Cardiac atrium fibroblast (primary cell): ENCODE data around the gene AZU1. TPM values are rescaled to one million over a fixed set of nuclear protein-coding genes. Genes with fewer than 3 reads are reported as not detected.

ENCODE experiments used
- total RNA-seq: library from RNA; depleted of rRNA; stranded (reverse); fragments of >200 nt; gene quantifications from 2 replicates; pipeline ENCODE4 v1.2.3, GENCODE V29; 2015

AZU1 gene
- total RNA-seq, result not detected in 2 replicates

GRCh38 chr19:827710-828321 lies at the start of gene AZU1:
Gene AZU1, plus strand, starts transcription at chr19:827837. Its CDS starts 10 bp downstream, at chr19:827847.

DNA sequence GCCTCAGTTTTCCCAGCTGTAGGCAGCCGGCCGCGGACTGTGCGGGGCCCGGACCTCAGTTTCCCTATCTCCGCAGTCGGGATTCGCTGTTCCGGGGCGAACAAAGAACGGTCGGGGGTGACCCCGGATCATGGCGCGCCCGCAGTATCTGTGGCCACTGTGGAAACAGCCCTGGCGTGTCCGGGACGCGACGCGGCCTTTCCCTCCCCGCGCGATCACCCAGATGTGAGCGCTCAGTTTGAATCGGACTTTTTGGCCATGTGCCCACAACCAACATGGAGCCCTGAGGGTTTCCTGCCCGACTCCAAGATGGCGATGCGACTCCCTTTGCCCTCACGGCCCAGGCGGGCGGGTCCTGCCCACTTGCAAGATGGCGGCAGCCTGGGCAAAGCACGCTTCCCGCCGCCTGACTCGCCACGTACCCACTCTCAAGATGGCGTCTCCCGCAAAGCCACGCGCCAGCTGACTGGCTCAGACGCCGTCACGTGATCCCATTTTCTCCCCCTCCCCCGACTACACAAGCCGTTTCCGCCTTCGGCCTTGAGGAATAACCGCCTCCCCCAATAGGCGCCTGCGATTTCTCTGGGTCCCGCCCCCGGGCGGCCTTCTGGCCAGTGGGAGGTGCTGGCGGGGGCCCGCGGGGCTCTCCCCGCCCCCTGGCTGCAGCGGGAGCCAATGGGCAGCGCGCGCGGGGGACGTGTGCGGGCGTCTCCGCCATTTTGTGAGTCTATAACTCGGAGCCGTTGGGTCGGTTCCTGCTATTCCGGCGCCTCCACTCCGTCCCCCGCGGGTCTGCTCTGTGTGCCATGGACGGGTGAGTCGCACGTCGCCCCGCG lies 30.7 kb upstream of the AZU1 start, which contains the start of gene PTBP1:
TSS of gene PTBP1 (plus strand) at position 761 of the 836 bp plus-strand sequence. CDS start at position 807, 46 bp downstream.

DNA sequence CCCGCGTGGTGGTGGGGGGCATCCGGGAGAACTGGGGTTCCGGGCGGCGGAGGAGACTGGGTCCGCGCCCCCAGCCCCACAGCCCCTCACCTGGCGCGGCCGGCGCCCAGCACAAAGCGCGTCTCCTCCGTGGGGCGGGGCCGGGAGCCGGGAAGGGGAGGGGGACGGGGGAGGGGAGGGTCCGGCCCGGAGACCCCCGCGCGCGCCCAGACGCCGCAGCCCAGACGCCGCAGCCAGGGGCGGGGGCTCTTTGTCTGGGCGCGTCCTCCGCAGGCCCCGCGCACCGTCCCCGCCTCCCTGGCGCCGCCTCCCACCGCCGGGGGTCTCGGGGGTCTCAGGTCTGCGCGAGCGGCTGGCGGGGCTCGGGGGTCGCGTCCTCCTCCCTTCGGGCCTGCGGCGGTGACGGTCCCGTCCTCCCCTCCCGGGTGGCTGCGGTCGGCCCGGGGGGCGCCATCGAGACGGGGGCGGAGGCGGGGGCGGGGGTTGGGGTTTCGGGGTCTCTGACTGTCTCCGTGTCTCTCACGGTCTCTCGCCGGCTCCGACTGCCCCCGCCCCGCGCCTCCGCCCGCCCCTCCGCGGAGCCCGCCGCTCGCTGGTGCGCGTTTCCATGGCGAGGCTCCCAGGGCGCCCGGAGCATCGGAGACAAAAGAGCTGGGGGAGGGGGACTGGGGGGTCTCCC lies 5.7 kb upstream of the AZU1 start, which contains the start of gene PLPPR3:
TSS of gene PLPPR3 (minus strand) at position 131 of the 679 bp plus-strand sequence. CDS start 396 bp downstream, outside the sequence.

DNA sequence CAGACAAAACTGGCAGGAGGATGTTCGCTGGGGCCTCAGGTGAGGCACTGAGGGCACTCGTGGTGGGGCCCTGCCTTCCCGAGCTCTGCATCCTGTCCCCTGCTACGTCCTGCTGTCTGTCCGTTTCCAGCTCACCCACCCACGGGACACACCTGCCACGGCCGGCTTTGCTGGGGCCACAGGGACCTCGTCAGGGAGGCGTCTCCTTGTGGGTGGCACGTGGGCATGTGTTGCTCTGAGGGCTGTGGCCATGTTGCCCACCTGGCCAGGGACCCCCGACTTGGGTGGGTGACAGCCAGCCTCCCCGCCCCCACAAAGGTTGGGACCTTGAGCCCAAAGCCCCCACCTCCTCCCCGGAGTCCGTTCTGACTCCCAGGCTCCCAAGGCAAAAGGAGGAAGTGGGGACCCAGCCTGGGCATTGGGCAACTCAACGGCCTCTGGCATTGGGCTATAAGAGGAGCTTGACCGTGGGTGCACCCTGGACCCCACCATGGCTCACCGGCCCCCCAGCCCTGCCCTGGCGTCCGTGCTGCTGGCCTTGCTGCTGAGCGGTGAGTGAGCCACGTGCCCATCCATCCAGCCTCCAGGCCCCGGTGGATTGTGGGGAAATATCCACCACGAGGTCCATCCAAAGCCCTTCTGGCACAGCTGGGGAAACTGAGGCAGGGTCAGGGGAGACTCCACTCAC lies 13.0 kb downstream of the AZU1 start, which contains the start of gene PRTN3:
TSS of gene PRTN3 (plus strand) at position 481 of the 688 bp plus-strand sequence. CDS start at position 491, 10 bp downstream.

DNA sequence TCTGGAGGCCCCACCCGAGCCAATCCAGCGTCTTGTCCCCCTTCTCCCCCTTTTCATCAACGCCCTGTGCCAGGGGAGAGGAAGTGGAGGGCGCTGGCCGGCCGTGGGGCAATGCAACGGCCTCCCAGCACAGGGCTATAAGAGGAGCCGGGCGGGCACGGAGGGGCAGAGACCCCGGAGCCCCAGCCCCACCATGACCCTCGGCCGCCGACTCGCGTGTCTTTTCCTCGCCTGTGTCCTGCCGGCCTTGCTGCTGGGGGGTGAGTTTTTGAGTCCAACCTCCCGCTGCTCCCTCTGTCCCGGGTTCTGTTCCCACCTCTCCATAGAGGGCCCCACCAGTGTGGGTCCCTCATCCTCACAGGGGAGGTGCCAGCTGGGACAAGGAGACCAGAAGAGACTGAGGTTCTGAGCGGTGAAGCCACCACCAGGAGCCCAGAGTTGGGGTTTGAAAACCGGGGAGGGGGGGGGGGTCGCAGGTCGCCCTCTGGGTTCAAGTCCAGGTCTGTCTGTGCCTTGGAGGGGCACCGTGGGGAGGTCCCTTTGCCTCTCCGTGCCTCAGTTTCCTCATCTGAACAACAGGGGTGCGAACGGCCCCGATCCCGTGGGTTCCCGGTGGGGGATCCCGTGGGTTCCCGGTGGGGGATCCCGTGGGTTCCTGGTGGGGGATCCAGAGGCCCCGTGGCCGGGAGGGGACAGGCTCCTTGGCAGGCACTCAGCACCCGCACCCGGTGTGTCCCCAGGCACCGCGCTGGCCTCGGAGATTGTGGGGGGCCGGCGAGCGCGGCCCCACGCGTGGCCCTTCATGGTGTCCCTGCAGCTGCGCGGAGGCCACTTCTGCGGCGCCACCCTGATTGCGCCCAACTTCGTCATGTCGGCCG lies 24.7 kb downstream of the AZU1 start, which contains the start of gene ELANE:
TSS of gene ELANE (plus strand) at position 168 of the 878 bp plus-strand sequence. CDS start at position 194, 26 bp downstream.

DNA sequence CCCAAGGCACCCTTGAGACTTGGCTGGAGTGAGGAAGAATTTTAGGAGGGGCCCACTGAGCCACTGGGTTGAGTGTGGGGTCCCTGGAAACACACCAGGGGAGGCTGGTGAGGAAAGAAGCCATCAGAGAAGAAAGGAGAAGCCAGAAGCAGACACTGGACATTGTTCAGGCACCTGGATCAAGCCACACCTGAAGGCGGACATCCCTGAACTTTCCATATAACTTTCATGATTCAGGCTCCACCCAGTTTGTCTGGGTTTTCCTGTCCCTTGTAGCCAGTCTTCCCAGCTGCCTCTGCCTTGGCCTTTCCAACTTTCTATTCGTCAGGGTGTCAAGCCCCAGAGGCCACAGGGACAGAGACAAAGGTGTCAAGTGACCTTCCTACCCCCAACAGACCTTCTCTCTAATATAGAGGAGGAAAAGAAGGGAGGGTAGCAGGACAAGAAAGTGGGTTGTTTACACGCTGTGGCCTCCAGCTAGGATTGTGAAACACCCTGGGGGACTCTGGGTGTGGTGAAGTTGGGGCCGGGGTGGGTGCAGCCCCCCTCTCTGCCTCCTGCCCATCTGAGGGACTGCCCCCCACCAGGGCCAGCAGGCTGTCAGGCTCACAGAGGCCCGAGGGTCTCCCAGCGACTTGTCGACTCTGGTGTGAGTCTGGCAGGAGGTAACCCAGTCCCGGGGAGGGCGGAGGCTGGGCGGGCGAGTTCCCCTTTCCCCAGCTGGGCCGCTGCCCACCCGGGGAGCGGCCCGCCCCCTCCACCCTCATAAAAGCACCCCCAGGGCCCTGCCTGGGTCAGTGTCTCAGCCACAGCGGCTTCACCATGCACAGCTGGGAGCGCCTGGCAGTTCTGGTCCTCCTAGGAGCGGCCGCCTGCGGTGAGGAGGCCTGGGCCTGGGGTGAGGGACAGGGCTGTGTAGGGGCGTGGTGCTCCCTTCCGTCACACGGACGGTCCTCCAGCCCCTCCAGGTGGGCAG lies 31.5 kb downstream of the AZU1 start, which contains the start of gene CFD:
TSS of gene CFD (plus strand) at position 797 of the 976 bp plus-strand sequence. CDS start at position 823, 26 bp downstream.

Other genes starting within 250 kb of the AZU1 start
- gene HCN2, start 238.0 kb upstream of the AZU1 start, total RNA-seq, result 4.2 and 5.6 TPM in 2 replicates
- gene POLRMT, start 194.3 kb upstream of the AZU1 start, total RNA-seq, result 14.3 and 21.5 TPM in 2 replicates
- gene FGF22, start 188.0 kb upstream of the AZU1 start, total RNA-seq, result not detected in 2 replicates
- 63.5 and 64.1 TPM in 2 replicates for gene RNF126, start 164.6 kb upstream of the AZU1 start, total RNA-seq
- 59.1 and 82.9 TPM in 2 replicates for gene FSTL3, start 151.4 kb upstream of the AZU1 start, total RNA-seq
- not detected in 2 replicates for gene PRSS57, start 132.4 kb upstream of the AZU1 start, total RNA-seq
- 50.1 and 56.9 TPM in 2 replicates for gene PALM, start 118.9 kb upstream of the AZU1 start, total RNA-seq
- gene MISP, start 76.7 kb upstream of the AZU1 start, total RNA-seq, result not detected in 2 replicates
- gene PTBP1, start 30.4 kb upstream of the AZU1 start, total RNA-seq, result 190 and 240 TPM in 2 replicates
- gene PLPPR3, start 5.9 kb upstream of the AZU1 start, total RNA-seq, result 0.36 and 2.1 TPM in 2 replicates
- 0.16 TPM in 1 of 2 replicates, not detected in the other for gene PRTN3, start 13.2 kb downstream of the AZU1 start, total RNA-seq
- gene ELANE, start 24.5 kb downstream of the AZU1 start, total RNA-seq, result 2.4 and 6.9 TPM in 2 replicates
- 70.6 and 164 TPM in 2 replicates for gene CFD, start 31.8 kb downstream of the AZU1 start, total RNA-seq
- gene MED16, start 65.3 kb downstream of the AZU1 start, total RNA-seq, result 25.8 and 35.2 TPM in 2 replicates
- gene RNU6-9, start 65.6 kb downstream of the AZU1 start, total RNA-seq, result not detected in 2 replicates
- 61.7 and 64.3 TPM in 2 replicates for gene R3HDM4, start 85.4 kb downstream of the AZU1 start, total RNA-seq
- not detected in 2 replicates for gene KISS1R, start 89.5 kb downstream of the AZU1 start, total RNA-seq
- gene ARID3A, start 98.2 kb downstream of the AZU1 start, total RNA-seq, result 7.9 and 10.5 TPM in 2 replicates
- 25.1 and 37.9 TPM in 2 replicates for gene WDR18, start 156.5 kb downstream of the AZU1 start, total RNA-seq
- 0.54 and 0.97 TPM in 2 replicates for gene GRIN3B, start 172.6 kb downstream of the AZU1 start, total RNA-seq
- 140 and 146 TPM in 2 replicates for gene TMEM259, start 193.3 kb downstream of the AZU1 start, total RNA-seq
- gene RNU6-2, start 193.7 kb downstream of the AZU1 start, total RNA-seq, result not detected in 2 replicates
- gene CNN2, start 198.8 kb downstream of the AZU1 start, total RNA-seq, result 177 and 287 TPM in 2 replicates
- gene ABCA7, start 212.3 kb downstream of the AZU1 start, total RNA-seq, result 4.5 and 5.8 TPM in 2 replicates
- 4.9 and 8.1 TPM in 2 replicates for gene ARHGAP45, start 239.3 kb downstream of the AZU1 start, total RNA-seq